ENCODE measurements around the gene ARL14EPL. TPM values are rescaled to one million over a fixed set of nuclear protein-coding genes. Genes with fewer than 3 reads are reported as not detected.

ARL14EPL gene
- polyA plus RNA-seq (2013, experiment 1 of 2) = not detected
- polyA plus RNA-seq (2013, experiment 2 of 2) = not detected

GRCh38 chr5:116032094-116032517 lies at the start of gene ARL14EPL:
Gene ARL14EPL (plus strand): TSS chr5:116032472. CDS start chr5:116051466, 18,994 bp downstream.
- 53 to 67% methylated on average over 4 to 5 of the region's 9 CpGs for WGBS, 2 experiments (ENCODE audit: insufficient coverage in 2 of 2)

GRCh38 chr5:115983519-115983918 lies 48.8 kb upstream of the ARL14EPL start:
- Histone ChIP-seq H3K4me3 (ENCODE audit: extremely low read depth, insufficient read depth, low read length, poor library complexity, severe bottlenecking) (no peak overlapping the region), H3K27ac (ENCODE audit: low read depth, low read length, severe bottlenecking) (no peak overlapping the region), H3K9me3 (ENCODE audit: control insufficient read depth, low read length) (no peaks in the 10 kb centered on the region), H3K36me3 (ENCODE audit: control insufficient read depth, insufficient read depth, low read length) (no peaks in the 10 kb centered on the region), H3K4me1 (ENCODE audit: control insufficient read depth, insufficient read depth, low read length, poor library complexity, severe bottlenecking) (peaks cover 3% of the 10 kb centered on the region)
- 100% methylated on average over 1 of the region's 1 CpG; no CpG with 5 or more reads in 1 of the 2 experiments for WGBS, 2 experiments (ENCODE audit: insufficient coverage in 2 of 2)

More at GRCh38 chr5:116032094-116032517, at the start of gene ARL14EPL:
- H3K9me3 ChIP-seq (ENCODE audit: control insufficient read depth, low read length) = no peaks in the 10 kb centered on the region
- no peak within 1 kb of the TSS for H3K27ac ChIP-seq (ENCODE audit: low read depth, low read length, severe bottlenecking)
- no peak within 1 kb of the TSS for H3K4me3 ChIP-seq (ENCODE audit: extremely low read depth, insufficient read depth, low read length, poor library complexity, severe bottlenecking)
- H3K36me3 ChIP-seq (ENCODE audit: control insufficient read depth, insufficient read depth, low read length) = no peaks in the 10 kb centered on the region
- no peaks in the 10 kb centered on the region for H3K4me1 ChIP-seq (ENCODE audit: control insufficient read depth, insufficient read depth, low read length, poor library complexity, severe bottlenecking)

- no peak overlapping the region for H3K4me3 ChIP-seq (ENCODE audit: extremely low read depth, insufficient read depth, low read length, poor library complexity, severe bottlenecking)
- no peaks in the 10 kb centered on the region for H3K36me3 ChIP-seq (ENCODE audit: control insufficient read depth, insufficient read depth, low read length)
- 90 to 95% methylated on average over 5 to 8 of the region's 10 CpGs for WGBS, 2 experiments (ENCODE audit: insufficient coverage in 2 of 2)
- no peak overlapping the region for H3K27ac ChIP-seq (ENCODE audit: low read depth, low read length, severe bottlenecking)
- no peaks in the 10 kb centered on the region for H3K4me1 ChIP-seq (ENCODE audit: control insufficient read depth, insufficient read depth, low read length, poor library complexity, severe bottlenecking)
- no peaks in the 10 kb centered on the region for H3K9me3 ChIP-seq (ENCODE audit: control insufficient read depth, low read length)
These were observed 46.2 kb upstream of the ARL14EPL start for GRCh38 chr5:115985802-115986757.

GRCh38 chr5:115988002-115988401 lies 44.3 kb upstream of the ARL14EPL start:
- Histone ChIP-seq H3K9me3 (ENCODE audit: control insufficient read depth, low read length) (no peaks in the 10 kb centered on the region), H3K27ac (ENCODE audit: low read depth, low read length, severe bottlenecking) (no peak overlapping the region), H3K4me3 (ENCODE audit: extremely low read depth, insufficient read depth, low read length, poor library complexity, severe bottlenecking) (no peak overlapping the region), H3K4me1 (ENCODE audit: control insufficient read depth, insufficient read depth, low read length, poor library complexity, severe bottlenecking) (no peaks in the 10 kb centered on the region), H3K36me3 (ENCODE audit: control insufficient read depth, insufficient read depth, low read length) (no peaks in the 10 kb centered on the region)
- WGBS, 2 experiments (ENCODE audit: insufficient coverage in 2 of 2) = 71 to 100% methylated on average over 1 of the region's 2 CpGs

- Histone ChIP-seq H3K4me3 (ENCODE audit: extremely low read depth, insufficient read depth, low read length, poor library complexity, severe bottlenecking) (no peak overlapping the region), H3K4me1 (ENCODE audit: control insufficient read depth, insufficient read depth, low read length, poor library complexity, severe bottlenecking) (no peaks in the 10 kb centered on the region), H3K36me3 (ENCODE audit: control insufficient read depth, insufficient read depth, low read length) (no peaks in the 10 kb centered on the region), H3K9me3 (ENCODE audit: control insufficient read depth, low read length) (no peaks in the 10 kb centered on the region), H3K27ac (ENCODE audit: low read depth, low read length, severe bottlenecking) (no peak overlapping the region)
- WGBS, 2 experiments (ENCODE audit: insufficient coverage in 2 of 2) = 90% methylated on average over 2 of the region's 5 CpGs; no CpG with 5 or more reads in 1 of the 2 experiments
These were observed 39.4 kb upstream of the ARL14EPL start for GRCh38 chr5:115992848-115993350.

GRCh38 chr5:115995351-115995750 lies 36.9 kb upstream of the ARL14EPL start:
- no peaks in the 10 kb centered on the region for H3K36me3 ChIP-seq (ENCODE audit: control insufficient read depth, insufficient read depth, low read length)
- WGBS, 2 experiments (ENCODE audit: insufficient coverage in 2 of 2) = 97 to 100% methylated on average over 3 to 4 of the region's 6 CpGs
- no peak overlapping the region for H3K27ac ChIP-seq (ENCODE audit: low read depth, low read length, severe bottlenecking)
- no peak overlapping the region for H3K4me3 ChIP-seq (ENCODE audit: extremely low read depth, insufficient read depth, low read length, poor library complexity, severe bottlenecking)
- no peaks in the 10 kb centered on the region for H3K4me1 ChIP-seq (ENCODE audit: control insufficient read depth, insufficient read depth, low read length, poor library complexity, severe bottlenecking)
- no peaks in the 10 kb centered on the region for H3K9me3 ChIP-seq (ENCODE audit: control insufficient read depth, low read length)

GRCh38 chr5:116002116-116002906 lies 30.0 kb upstream of the ARL14EPL start:
- Histone ChIP-seq H3K36me3 (ENCODE audit: control insufficient read depth, insufficient read depth, low read length) (no peaks in the 10 kb centered on the region), H3K4me3 (ENCODE audit: extremely low read depth, insufficient read depth, low read length, poor library complexity, severe bottlenecking) (no peak overlapping the region), H3K4me1 (ENCODE audit: control insufficient read depth, insufficient read depth, low read length, poor library complexity, severe bottlenecking) (no peaks in the 10 kb centered on the region), H3K27ac (ENCODE audit: low read depth, low read length, severe bottlenecking) (no peak overlapping the region), H3K9me3 (ENCODE audit: control insufficient read depth, low read length) (no peaks in the 10 kb centered on the region)
- WGBS, 2 experiments (ENCODE audit: insufficient coverage in 2 of 2) = 80 to 86% methylated on average over 3 to 4 of the region's 6 CpGs

GRCh38 chr5:116004248-116004647 lies 28.0 kb upstream of the ARL14EPL start:
- H3K27ac ChIP-seq (ENCODE audit: low read depth, low read length, severe bottlenecking) = no peak overlapping the region
- H3K9me3 ChIP-seq (ENCODE audit: control insufficient read depth, low read length) = no peaks in the 10 kb centered on the region
- H3K36me3 ChIP-seq (ENCODE audit: control insufficient read depth, insufficient read depth, low read length) = no peaks in the 10 kb centered on the region
- 85 to 94% methylated on average over 2 of the region's 3 CpGs for WGBS, 2 experiments (ENCODE audit: insufficient coverage in 2 of 2)
- no peak overlapping the region for H3K4me3 ChIP-seq (ENCODE audit: extremely low read depth, insufficient read depth, low read length, poor library complexity, severe bottlenecking)
- no peaks in the 10 kb centered on the region for H3K4me1 ChIP-seq (ENCODE audit: control insufficient read depth, insufficient read depth, low read length, poor library complexity, severe bottlenecking)

GRCh38 chr5:116009806-116010205 lies 22.5 kb upstream of the ARL14EPL start:
- Histone ChIP-seq H3K4me1 (ENCODE audit: control insufficient read depth, insufficient read depth, low read length, poor library complexity, severe bottlenecking) (no peaks in the 10 kb centered on the region), H3K36me3 (ENCODE audit: control insufficient read depth, insufficient read depth, low read length) (no peaks in the 10 kb centered on the region)
- WGBS, 2 experiments (ENCODE audit: insufficient coverage in 2 of 2) = 88 to 90% methylated on average over 2 of the region's 3 CpGs

GRCh38 chr5:116011046-116011445 lies 21.2 kb upstream of the ARL14EPL start:
- no peaks in the 10 kb centered on the region for H3K4me1 ChIP-seq (ENCODE audit: control insufficient read depth, insufficient read depth, low read length, poor library complexity, severe bottlenecking)
- no peak overlapping the region for H3K4me3 ChIP-seq (ENCODE audit: extremely low read depth, insufficient read depth, low read length, poor library complexity, severe bottlenecking)
- H3K9me3 ChIP-seq (ENCODE audit: control insufficient read depth, low read length) = no peaks in the 10 kb centered on the region
- no peaks in the 10 kb centered on the region for H3K36me3 ChIP-seq (ENCODE audit: control insufficient read depth, insufficient read depth, low read length)
- no peak overlapping the region for H3K27ac ChIP-seq (ENCODE audit: low read depth, low read length, severe bottlenecking)

More at GRCh38 chr5:116009806-116010205, 22.5 kb upstream of the ARL14EPL start:
- H3K27ac ChIP-seq (ENCODE audit: low read depth, low read length, severe bottlenecking) = no peak overlapping the region
- no peaks in the 10 kb centered on the region for H3K9me3 ChIP-seq (ENCODE audit: control insufficient read depth, low read length)
- no peak overlapping the region for H3K4me3 ChIP-seq (ENCODE audit: extremely low read depth, insufficient read depth, low read length, poor library complexity, severe bottlenecking)
